OCI-LY1 (cell line): ENCODE results near the gene ABLIM1.

ENCODE experiments used
- CTCF ChIP-seq: fragments of 200-600 bp; sonication (generic), shearing (Covaris generic); IDR thresholded peaks from 2 replicates; pipeline ENCODE4 v1.5.1; 2017; ENCODE audit warnings: mild to moderate bottlenecking, antibody characterized with exemption, low read length, moderate library complexity, mixed read lengths
- EZH2 ChIP-seq: fragments of 200-600 bp; sonication (generic), shearing (Covaris generic); IDR thresholded peaks from 2 replicates; pipeline ENCODE4 v1.8.0; 2017; ENCODE audit warnings: borderline replicate concordance, mixed run types, mild to moderate bottlenecking, antibody characterized with exemption, low read length, moderate library complexity, mixed read lengths

DNA sequence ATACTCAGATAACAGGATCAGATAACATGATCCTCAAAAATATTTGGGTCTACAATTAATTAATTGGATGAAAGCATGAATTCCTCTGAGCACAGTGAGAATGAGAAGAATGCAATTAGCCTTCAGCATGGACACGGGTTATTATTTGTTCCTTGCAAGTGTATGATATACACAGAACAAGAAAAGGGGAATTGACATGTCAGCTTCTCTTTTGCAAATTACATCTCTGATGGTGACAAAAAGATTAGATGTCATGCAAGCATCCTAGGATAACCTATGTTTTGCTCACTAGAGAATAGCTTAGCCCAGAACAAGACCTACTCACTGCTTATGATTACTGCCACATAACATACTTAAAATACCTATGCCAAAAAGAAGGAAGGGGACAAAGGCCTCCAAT lies 120.3 kb downstream of the ABLIM1 start:
- TF ChIP-seq EZH2 (no peak), CTCF (no peak)
